WI38 (cell line): ENCODE results near the gene CSNK1G1.
"Not testable (repeated sequence)": the region's sequence is repeated elsewhere in the genome, so short reads cannot be mapped to it uniquely, and the experiment has no call there.

Experiments used
- H3K4me3 ChIP-seq: 2 replicates; pipeline ENCODE4 v1.5.1; 2011; ENCODE audit warnings: low read depth, mild to moderate bottlenecking, control low read depth, low read length
- TF ChIP-seq, protein P1 (sequence below): IDR thresholded peaks from 2 replicates; pipeline ENCODE4 v1.5.1; 2012; ENCODE audit warnings: low read depth, mild to moderate bottlenecking, control low read depth, low read length

CSNK1G1 gene

DNA sequence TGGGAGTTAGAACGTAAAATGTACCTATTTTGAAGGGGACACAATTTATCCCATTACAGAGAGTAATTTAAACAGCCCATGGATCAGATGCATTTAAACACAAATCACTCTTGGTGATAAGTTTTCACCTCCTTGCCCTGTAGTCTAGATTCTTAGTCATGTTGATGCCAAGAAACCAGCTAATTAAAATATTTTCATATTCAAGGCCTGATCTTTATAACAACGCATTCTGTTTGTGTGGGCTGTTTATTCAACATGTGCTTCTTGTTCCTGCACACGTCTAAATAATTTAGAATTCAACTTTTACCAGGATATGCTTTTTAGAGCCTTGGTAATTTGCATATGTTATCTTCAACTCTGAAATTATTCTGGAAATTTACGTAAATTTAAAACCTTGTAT lies 234.4 kb downstream of the CSNK1G1 start:
- no peak overlapping the region for H3K4me3 ChIP-seq
- TF ChIP-seq, protein P1, sequence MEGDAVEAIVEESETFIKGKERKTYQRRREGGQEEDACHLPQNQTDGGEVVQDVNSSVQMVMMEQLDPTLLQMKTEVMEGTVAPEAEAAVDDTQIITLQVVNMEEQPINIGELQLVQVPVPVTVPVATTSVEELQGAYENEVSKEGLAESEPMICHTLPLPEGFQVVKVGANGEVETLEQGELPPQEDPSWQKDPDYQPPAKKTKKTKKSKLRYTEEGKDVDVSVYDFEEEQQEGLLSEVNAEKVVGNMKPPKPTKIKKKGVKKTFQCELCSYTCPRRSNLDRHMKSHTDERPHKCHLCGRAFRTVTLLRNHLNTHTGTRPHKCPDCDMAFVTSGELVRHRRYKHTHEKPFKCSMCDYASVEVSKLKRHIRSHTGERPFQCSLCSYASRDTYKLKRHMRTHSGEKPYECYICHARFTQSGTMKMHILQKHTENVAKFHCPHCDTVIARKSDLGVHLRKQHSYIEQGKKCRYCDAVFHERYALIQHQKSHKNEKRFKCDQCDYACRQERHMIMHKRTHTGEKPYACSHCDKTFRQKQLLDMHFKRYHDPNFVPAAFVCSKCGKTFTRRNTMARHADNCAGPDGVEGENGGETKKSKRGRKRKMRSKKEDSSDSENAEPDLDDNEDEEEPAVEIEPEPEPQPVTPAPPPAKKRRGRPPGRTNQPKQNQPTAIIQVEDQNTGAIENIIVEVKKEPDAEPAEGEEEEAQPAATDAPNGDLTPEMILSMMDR = no peak

DNA sequence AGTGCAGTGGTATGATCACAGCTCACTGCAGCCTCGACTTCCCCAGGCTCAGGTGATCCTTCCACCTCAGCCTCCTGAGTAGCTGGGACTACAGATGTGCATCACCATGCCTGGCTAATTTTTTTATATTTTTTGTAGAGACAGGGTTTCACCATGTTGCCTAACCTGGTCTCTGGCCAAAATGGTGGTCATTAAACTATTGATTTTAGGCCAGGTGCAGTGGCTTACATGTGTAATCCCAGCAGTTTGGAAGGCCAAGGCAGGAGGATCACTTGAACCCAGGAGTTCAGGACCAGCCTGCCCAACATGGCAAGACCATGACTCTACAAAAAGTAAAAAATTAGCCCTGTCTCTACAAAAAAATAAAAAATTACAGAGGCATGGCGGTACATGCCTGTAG lies 235.7 kb downstream of the CSNK1G1 start:
- H3K4me3 ChIP-seq = not testable (repeated sequence)

DNA sequence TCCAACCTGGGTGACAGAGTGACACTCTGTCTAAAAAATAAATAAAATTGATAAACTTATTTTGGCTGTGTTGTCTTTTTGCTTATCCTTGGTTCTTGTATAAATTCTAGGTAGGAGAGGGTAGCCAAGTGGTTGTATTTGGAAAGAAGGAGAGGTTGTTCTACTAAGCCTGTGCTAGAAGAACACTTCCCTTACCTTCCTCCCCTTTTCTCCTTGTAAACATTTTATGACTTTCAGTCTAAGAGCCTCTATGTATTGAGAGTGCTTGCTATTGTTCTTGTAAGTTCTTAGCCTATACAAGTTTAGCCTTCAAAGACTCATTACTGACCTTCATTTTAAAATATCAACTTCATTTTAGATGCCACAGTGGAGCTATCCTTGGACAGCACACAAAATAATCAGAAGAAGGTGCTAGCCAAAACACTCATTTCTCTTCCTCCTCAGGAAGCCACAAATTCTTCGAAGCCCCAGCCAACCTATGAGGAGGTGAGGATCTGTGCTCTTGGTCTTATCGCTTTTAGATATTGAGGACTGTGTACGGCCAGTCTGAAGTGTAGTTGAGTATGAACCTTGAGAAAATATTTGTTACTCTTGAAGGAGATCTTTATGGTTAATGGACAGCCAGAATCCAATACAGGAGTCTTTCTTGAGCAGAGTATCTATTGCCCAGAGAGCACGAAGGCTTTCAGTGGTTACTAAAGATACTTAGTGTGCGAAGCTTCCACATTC lies 238.1 kb downstream of the CSNK1G1 start:
- no peak overlapping the region for H3K4me3 ChIP-seq
- TF ChIP-seq, protein P1 = no peak
